GM18499 (cell line): Measurements from ENCODE around the gene CFAP141.

Source experiments
- ATAC-seq: cut with Tn5 transposase; IDR thresholded peaks from one replicate; pipeline ENCODE4 v1.9.1; 2021; ENCODE audit warnings: moderate number of reproducible peaks; ENCODE audit not compliant: insufficient read depth, unreplicated experiment

CFAP141 gene

GRCh38 chr1:154176337-154176736 is 29.8 kb downstream of the CFAP141 start:
- no peak for ATAC-seq

- ATAC-seq, result no peak
Observed at GRCh38 chr1:154174654-154175053, 31.5 kb downstream of the CFAP141 start.

- ATAC-seq, result no peak
Observed at GRCh38 chr1:154171880-154172279, 34.3 kb downstream of the CFAP141 start.

- no peak for ATAC-seq
Observed at GRCh38 chr1:154171223-154171583, 34.9 kb downstream of the CFAP141 start.

GRCh38 chr1:154170547-154171222 is 35.4 kb downstream of the CFAP141 start:
- ATAC-seq, result no peak

- ATAC-seq, result no peak
Observed at GRCh38 chr1:154167461-154167860, 38.7 kb downstream of the CFAP141 start.

GRCh38 chr1:154166207-154166606 is 39.9 kb downstream of the CFAP141 start:
- ATAC-seq, result no peak

GRCh38 chr1:154159554-154159953 is 46.6 kb downstream of the CFAP141 start:
- ATAC-seq, result no peak

GRCh38 chr1:154158307-154159125 is 47.6 kb downstream of the CFAP141 start:
- ATAC-seq, result no peak

GRCh38 chr1:154157520-154158306 is 48.4 kb downstream of the CFAP141 start:
- ATAC-seq, result no peak

- ATAC-seq, result no peak
Observed at GRCh38 chr1:154155251-154155650, 50.9 kb downstream of the CFAP141 start.

- ATAC-seq, result no peak
Observed at GRCh38 chr1:154154534-154155191, 51.5 kb downstream of the CFAP141 start, which contains the start of gene NUP210L. NUP210L (minus strand) TSS chr1:154155073.

GRCh38 chr1:154154053-154154452 is 52.1 kb downstream of the CFAP141 start:
- no peak for ATAC-seq

- no peak for ATAC-seq
Observed at GRCh38 chr1:154151311-154151710, 54.8 kb downstream of the CFAP141 start.
